Ascending aorta (tissue), 2 donors: Measurements from ENCODE around the gene TIGD6. TPM values are rescaled to one million over a fixed set of nuclear protein-coding genes. Genes with fewer than 3 reads are reported as not detected.

ENCODE experiments used
- DNase-seq, 2 donors: peaks; one replicate each; pipeline ENCODE4 v3.0.0-alpha.2; 2019; ENCODE audit warnings: low spot score in 2 of 2
- H3K27ac ChIP-seq, 2 donors: fragments of 200-600 bp; sonication (generic); one replicate each; pipeline ENCODE4 v1.5.1; 2016 to 2017; ENCODE audit warnings: mild to moderate bottlenecking in 1 of 2
- H3K27me3 ChIP-seq: fragments of 200-600 bp; sonication (generic); one replicate; pipeline ENCODE4 v1.5.1; 2017
- H3K36me3 ChIP-seq, 2 donors: fragments of 200-600 bp; sonication (generic); one replicate each; pipeline ENCODE4 v1.5.1; 2016
- H3K4me1 ChIP-seq, 2 donors: fragments of 200-600 bp; sonication (generic); one replicate each; pipeline ENCODE4 v1.5.1; 2016 to 2017; ENCODE audit warnings: mild to moderate bottlenecking in 1 of 2
- H3K4me3 ChIP-seq, 2 donors: fragments of 200-600 bp; sonication (generic); one replicate each; pipeline ENCODE4 v1.5.1; 2016 to 2017; ENCODE audit warnings: mild to moderate bottlenecking in 1 of 2
- H3K9me3 ChIP-seq, 2 donors: fragments of 200-600 bp; sonication (generic); one replicate each; pipeline ENCODE4 v1.5.1; 2016
- intact Hi-C: fragments of 100-400 bp; cut with DNase I; formaldehyde crosslinking; loops from one replicate; pipeline ENCODE4 v1.15.1; 2023
- total RNA-seq: library from RNA; depleted of rRNA; stranded (reverse); fragments of >200 nt; gene quantifications from one replicate; pipeline ENCODE4 v1.1.0, GENCODE V29; 2016
- TF ChIP-seq, protein P1 (sequence below), 3 experiments: fragments of 200-600 bp in 2 of 3; fragments of 450-650 bp in 1 of 3; sonication (generic) in 2 of 3; IDR thresholded peaks; one replicate each; pipeline ENCODE4 v1.5.1; 2016 to 2019; ENCODE audit warnings: antibody characterized with exemption in 3 of 3, mild to moderate bottlenecking in 1 of 3, moderate library complexity in 1 of 3

TIGD6 gene
- total RNA-seq, 1 donor from 2014 or later, result 4.2 TPM

GRCh38 chr5:149961957-149962409 lies 38.5 kb downstream of the TIGD6 start:
- Histone ChIP-seq H3K4me3 (peak overlapping the region in 1 of 2 donors; percentile 77), H3K4me1 (peaks cover 0 to 12% of the 10 kb centered on the region in 2 donors), H3K9me3 (no peaks in the 10 kb centered on the region), H3K27ac (no peak overlapping the region), H3K27me3 (no peaks in the 10 kb centered on the region), H3K36me3 (no peaks in the 10 kb centered on the region)
- intact Hi-C loops, result loop anchor here (1.0 to 10.0 kb wide), 6 partner anchors 25 to 125 kb away; partner anchors contain the start of genes HMGXB3 and TIGD6
- TF ChIP-seq, protein P1, sequence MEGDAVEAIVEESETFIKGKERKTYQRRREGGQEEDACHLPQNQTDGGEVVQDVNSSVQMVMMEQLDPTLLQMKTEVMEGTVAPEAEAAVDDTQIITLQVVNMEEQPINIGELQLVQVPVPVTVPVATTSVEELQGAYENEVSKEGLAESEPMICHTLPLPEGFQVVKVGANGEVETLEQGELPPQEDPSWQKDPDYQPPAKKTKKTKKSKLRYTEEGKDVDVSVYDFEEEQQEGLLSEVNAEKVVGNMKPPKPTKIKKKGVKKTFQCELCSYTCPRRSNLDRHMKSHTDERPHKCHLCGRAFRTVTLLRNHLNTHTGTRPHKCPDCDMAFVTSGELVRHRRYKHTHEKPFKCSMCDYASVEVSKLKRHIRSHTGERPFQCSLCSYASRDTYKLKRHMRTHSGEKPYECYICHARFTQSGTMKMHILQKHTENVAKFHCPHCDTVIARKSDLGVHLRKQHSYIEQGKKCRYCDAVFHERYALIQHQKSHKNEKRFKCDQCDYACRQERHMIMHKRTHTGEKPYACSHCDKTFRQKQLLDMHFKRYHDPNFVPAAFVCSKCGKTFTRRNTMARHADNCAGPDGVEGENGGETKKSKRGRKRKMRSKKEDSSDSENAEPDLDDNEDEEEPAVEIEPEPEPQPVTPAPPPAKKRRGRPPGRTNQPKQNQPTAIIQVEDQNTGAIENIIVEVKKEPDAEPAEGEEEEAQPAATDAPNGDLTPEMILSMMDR (IDR thresholded peaks at IDR 0.05), result peak; percentile 15 to 56 (median 39)
- no peak for DNase-seq

DNA sequence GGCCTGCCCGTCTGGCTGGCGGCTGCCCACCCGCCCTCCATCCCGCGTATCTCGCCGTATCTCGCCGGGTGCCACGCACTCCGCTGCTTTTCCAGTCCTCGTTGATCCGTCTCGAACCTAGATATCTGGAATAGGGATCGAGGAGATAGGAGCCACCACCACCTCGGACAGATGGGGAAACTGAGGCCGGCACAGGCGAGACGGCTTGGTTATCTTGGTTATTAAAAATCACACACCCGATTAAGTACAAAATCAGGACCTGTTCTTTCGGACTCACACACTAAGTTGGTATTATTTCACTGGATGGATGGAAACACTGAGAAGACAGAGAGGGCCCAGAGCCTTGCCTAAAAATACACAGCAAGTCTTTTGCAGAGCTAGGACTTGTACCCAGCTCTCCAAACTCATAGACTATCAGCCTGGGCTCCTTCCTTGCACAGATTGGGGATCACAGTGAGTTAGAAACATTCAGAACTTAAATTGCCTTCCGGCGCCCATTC lies 39.2 kb downstream of the TIGD6 start:
- intact Hi-C loops, result loop anchor here (1.0 to 10.0 kb wide), 6 partner anchors 24 to 124 kb away; partner anchors contain the start of genes HMGXB3 and TIGD6
- H3K27me3 ChIP-seq, result no peaks in the 10 kb centered on the region
- H3K27ac ChIP-seq, result peak overlapping the region; percentile 88 to 94
- no peaks in the 10 kb centered on the region for H3K36me3 ChIP-seq
- no peaks in the 10 kb centered on the region for H3K9me3 ChIP-seq
- TF ChIP-seq, protein P1 (IDR thresholded peaks at IDR 0.05), result no peak
- H3K4me1 ChIP-seq, result peaks cover 0 to 12% of the 10 kb centered on the region in 2 donors
- no peak for DNase-seq
- peak overlapping the region; percentile 77 to 86 for H3K4me3 ChIP-seq

DNA sequence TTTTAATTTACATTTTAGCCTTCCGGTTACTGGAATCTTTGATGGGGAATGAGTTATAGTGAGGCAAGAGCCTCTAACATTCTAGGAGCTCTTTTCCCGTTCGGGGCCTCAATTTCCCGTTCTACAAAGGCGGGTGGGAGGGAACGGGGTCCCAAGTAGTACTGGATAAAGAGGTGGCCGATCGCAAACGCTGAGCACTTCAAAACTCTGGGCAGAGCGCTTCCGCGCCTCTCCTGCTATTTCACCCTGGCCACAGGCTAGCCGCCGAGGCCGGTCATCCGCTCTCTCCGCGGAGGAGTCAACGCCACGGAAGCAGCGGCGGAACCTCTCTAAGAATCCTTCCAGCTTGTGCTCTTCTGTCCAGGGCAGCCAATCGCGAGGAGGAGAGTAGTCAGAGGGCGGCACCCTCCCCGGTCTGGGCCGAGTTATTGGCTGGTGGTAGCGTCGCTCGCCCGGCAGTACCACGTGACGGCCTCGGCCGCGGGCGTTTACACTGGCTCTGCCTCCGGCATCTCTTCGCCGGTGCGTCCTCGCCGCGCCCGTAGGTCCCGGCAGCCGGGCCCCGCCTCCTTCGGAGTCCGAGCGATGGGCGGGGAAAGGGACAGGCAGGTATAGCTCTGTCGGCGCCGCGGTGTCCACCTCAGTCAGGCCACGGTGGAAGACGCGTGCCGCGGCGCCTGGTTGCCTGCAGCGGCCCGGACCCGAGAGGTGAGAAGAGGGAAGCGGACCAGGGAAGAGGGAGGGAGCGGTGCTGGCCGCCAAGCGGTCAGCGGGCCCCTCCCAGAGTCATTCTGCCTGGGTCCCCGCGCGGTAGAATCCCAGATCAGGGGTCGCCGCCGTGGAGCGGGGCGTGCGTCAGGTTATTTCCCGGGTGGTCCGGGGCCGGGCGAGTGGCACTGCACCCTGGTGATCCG lies 39.9 kb downstream of the TIGD6 start, which contains the start of gene SLC26A2:
Gene SLC26A2, plus strand, starts transcription at position 487 of the 914 bp plus-strand sequence. CDS start 16,895 bp downstream, outside the sequence.
- H3K27ac ChIP-seq, result peak within 1 kb of the TSS; percentile 88 to 94
- no peaks in the 10 kb centered on the region for H3K9me3 ChIP-seq
- peak; percentile 95 to 99 for DNase-seq
- TF ChIP-seq, protein P1 (IDR thresholded peaks at IDR 0.05), result no peak
- intact Hi-C loops, result loop anchor here (1.0 to 10.0 kb wide), 6 partner anchors 24 to 123 kb away; partner anchors contain the start of genes HMGXB3 and TIGD6
- no peaks in the 10 kb centered on the region for H3K27me3 ChIP-seq
- no peaks in the 10 kb centered on the region for H3K36me3 ChIP-seq
- peak within 1 kb of the TSS; percentile 77 to 86 for H3K4me3 ChIP-seq
- peaks cover 0 to 12% of the 10 kb centered on the region in 2 donors for H3K4me1 ChIP-seq

- Histone ChIP-seq H3K4me3 (peak overlapping the region; percentile 77 to 86), H3K27ac (peak overlapping the region; percentile 88 to 94), H3K36me3 (no peaks in the 10 kb centered on the region), H3K9me3 (no peaks in the 10 kb centered on the region), H3K4me1 (peaks cover 0 to 12% of the 10 kb centered on the region in 2 donors), H3K27me3 (no peaks in the 10 kb centered on the region)
- intact Hi-C loops, result loop anchor here (2.0 to 10.0 kb wide), 6 partner anchors 23 to 107 kb away; partner anchors contain the start of genes HMGXB3 and TIGD6
- TF ChIP-seq, protein P1 (IDR thresholded peaks at IDR 0.05), result peak; percentile 23 to 61 (median 34)
- DNase-seq, result no peak
Observed at GRCh38 chr5:149959406-149960236, 40.8 kb downstream of the TIGD6 start.

DNA sequence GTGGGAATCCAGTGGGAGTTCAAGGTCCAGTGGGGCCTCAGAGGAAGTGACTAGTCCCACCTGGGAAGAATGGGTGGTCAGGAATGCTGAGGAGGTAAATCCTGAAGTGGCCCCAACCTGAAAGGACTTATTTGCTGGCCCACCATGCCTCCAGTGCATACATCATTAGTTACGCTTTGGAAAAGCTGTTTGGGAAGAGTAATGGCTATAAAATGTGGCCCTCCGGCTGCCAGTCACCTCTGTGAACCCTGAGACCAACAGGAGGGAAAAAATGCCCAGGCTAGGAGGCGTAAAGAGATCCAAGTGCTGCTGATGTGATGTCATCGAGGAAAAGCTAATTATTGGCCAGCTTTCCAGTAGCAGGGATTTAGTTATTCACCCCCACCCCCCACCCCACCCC lies 42.6 kb downstream of the TIGD6 start:
- Histone ChIP-seq H3K4me3 (no peak overlapping the region), H3K9me3 (no peaks in the 10 kb centered on the region), H3K36me3 (no peaks in the 10 kb centered on the region), H3K4me1 (peaks cover 0 to 12% of the 10 kb centered on the region in 2 donors), H3K27ac (no peak overlapping the region), H3K27me3 (no peaks in the 10 kb centered on the region)
- TF ChIP-seq, protein P1 (IDR thresholded peaks at IDR 0.05), result no peak
- no peak for DNase-seq
- intact Hi-C loops, result loop anchor here (10.0 kb wide), 1 partner anchor 63 kb away; no protein-coding TSS in a partner anchor
